HFFc6 (cell line): Measurements from ENCODE around the gene CGB5. TPM values are rescaled to one million over a fixed set of nuclear protein-coding genes. Genes with fewer than 3 reads are reported as not detected.

Experiments used
- DNase-seq: peaks from one replicate; pipeline ENCODE4 v3.0.0-alpha.2; 2018
- H3K27ac Mint-ChIP-seq: 2 replicates; pipeline ENCODE4 v1.8.0; 2020; ENCODE audit warnings: mild to moderate bottlenecking, mixed read lengths
- H3K27me3 Mint-ChIP-seq: 2 replicates; pipeline ENCODE4 v1.8.0; 2021; ENCODE audit warnings: mild to moderate bottlenecking, moderate library complexity, mixed read lengths; ENCODE audit not compliant: insufficient read depth
- H3K36me3 Mint-ChIP-seq: 2 replicates; pipeline ENCODE4 v1.8.0; 2021; ENCODE audit warnings: low read depth, mixed read lengths
- H3K4me1 Mint-ChIP-seq: 2 replicates; pipeline ENCODE4 v1.8.0; 2020; ENCODE audit warnings: low read depth, mixed read lengths
- H3K4me3 Mint-ChIP-seq: 2 replicates; pipeline ENCODE4 v1.8.0; 2020; ENCODE audit warnings: mild to moderate bottlenecking, moderate library complexity, mixed read lengths
- H3K9me3 Mint-ChIP-seq: 2 replicates; pipeline ENCODE4 v1.8.0; 2020; ENCODE audit warnings: mild to moderate bottlenecking, mixed read lengths
- CTCF ChIP-seq: fragments of 200-600 bp; sonication (generic); IDR thresholded peaks from 2 replicates; pipeline ENCODE4 v1.5.0; 2021; ENCODE audit warnings: antibody characterized with exemption, mild to moderate bottlenecking
- microRNA-seq: library from miRNA; unstranded; fragments of <30 nt; microRNA quantifications from one replicate; pipeline ENCODE4, GENCODE V29; 2019
- total RNA-seq, 6 experiments: library from RNA; stranded (reverse); fragmentation: NEBNext Ultra II Directional; extraction: Animal tissue kit (Norgen Biotek cat#: 25700); gene quantifications; 2 replicates in 1 of 6; 3 replicates in 5 of 6; pipeline ENCODE4 v1.2.3, GENCODE V29; 2021

Gene CGB5
- total RNA-seq, 6 experiments from 2014 or later, result 0.23 to 0.75 TPM; not detected in 4

- peak within 1 kb of the TSS; percentile 94 for H3K27ac Mint-ChIP-seq
- H3K36me3 Mint-ChIP-seq, result peaks cover 21% of the 10 kb centered on the region
- peak; percentile 99 for DNase-seq
- peaks cover 29% of the 10 kb centered on the region for H3K4me1 Mint-ChIP-seq
- no peak; the same call in 1 of the 2 replicates for TF ChIP-seq CTCF
- peak within 1 kb of the TSS; percentile 96 for H3K4me3 Mint-ChIP-seq
- H3K9me3 Mint-ChIP-seq, result no peaks in the 10 kb centered on the region
- H3K27me3 Mint-ChIP-seq, result peaks cover 2% of the 10 kb centered on the region
Measured at GRCh38 chr19:49085020-49085867, 41.6 kb downstream of the CGB5 start, which contains the start of gene SNRNP70. TSS of gene SNRNP70 (plus strand) at chr19:49085451. CDS start at chr19:49086415, 964 bp downstream.

GRCh38 chr19:49085868-49086232 is 42.2 kb downstream of the CGB5 start:
- Mint-ChIP-seq H3K4me3 (peak overlapping the region; percentile 96), H3K27me3 (peaks cover 2% of the 10 kb centered on the region), H3K9me3 (no peaks in the 10 kb centered on the region), H3K27ac (peak overlapping the region; percentile 94), H3K4me1 (peaks cover 29% of the 10 kb centered on the region), H3K36me3 (peaks cover 26% of the 10 kb centered on the region)
- no peak for DNase-seq
- no peak for TF ChIP-seq CTCF

GRCh38 chr19:49086296-49086695 is 42.6 kb downstream of the CGB5 start:
- Mint-ChIP-seq H3K27me3 (peaks cover 3% of the 10 kb centered on the region), H3K4me1 (peaks cover 29% of the 10 kb centered on the region), H3K27ac (peak overlapping the region; percentile 94), H3K9me3 (no peaks in the 10 kb centered on the region), H3K36me3 (peaks cover 28% of the 10 kb centered on the region), H3K4me3 (peak overlapping the region; percentile 96)
- DNase-seq, result no peak
- TF ChIP-seq CTCF, result no peak

GRCh38 chr19:49091391-49092038 is 47.9 kb downstream of the CGB5 start:
- H3K4me3 Mint-ChIP-seq, result no peak overlapping the region
- peaks cover 15% of the 10 kb centered on the region for H3K4me1 Mint-ChIP-seq
- no peak for TF ChIP-seq CTCF
- no peak for DNase-seq
- no peak overlapping the region for H3K27ac Mint-ChIP-seq
- H3K27me3 Mint-ChIP-seq, result peaks cover 1% of the 10 kb centered on the region; the same call in 1 of the 2 replicates
- H3K9me3 Mint-ChIP-seq, result no peaks in the 10 kb centered on the region
- H3K36me3 Mint-ChIP-seq, result peaks cover 37% of the 10 kb centered on the region

- Mint-ChIP-seq H3K4me1 (peaks cover 13% of the 10 kb centered on the region), H3K4me3 (no peak overlapping the region), H3K27ac (no peak overlapping the region), H3K9me3 (no peaks in the 10 kb centered on the region), H3K27me3 (peaks cover 1% of the 10 kb centered on the region; the same call in 1 of the 2 replicates), H3K36me3 (peaks cover 32% of the 10 kb centered on the region)
- DNase-seq, result no peak
- TF ChIP-seq CTCF, result no peak
Measured at GRCh38 chr19:49092686-49093085, 49.0 kb downstream of the CGB5 start.

Small RNA genes within 50 kb of the gene (microRNA-seq; reads per million reads assigned to microRNA genes)
- 3.9 reads per million for gene MIR6798

Other genes with a start within 250 kb of the CGB5 start
- 10 to 100 TPM; 31.3 to 41.2 (median 34.0) TPM for gene BCAT2, start 232.8 kb upstream of the CGB5 start, total RNA-seq
- gene HSD17B14, start 207.4 kb upstream of the CGB5 start, total RNA-seq, result 1 to 10 TPM; 2.9 to 10.0 (median 8.9) TPM
- gene PLEKHA4, start 175.2 kb upstream of the CGB5 start, total RNA-seq, result 10 to 100 TPM in 4 of 6 experiments, 1 to 10 TPM in 2; 7.7 to 15.1 (median 13.2) TPM
- gene PPP1R15A, start 171.4 kb upstream of the CGB5 start, total RNA-seq, result 10 to 100 TPM; 70.2 to 97.3 (median 89.6) TPM
- under 1 TPM in 1 of 6 experiments, not detected in 5; 0.38 TPM for gene TULP2, start 145.1 kb upstream of the CGB5 start, total RNA-seq
- 100 to 1,000 TPM; 129 to 160 (median 152) TPM for gene NUCB1, start 143.5 kb upstream of the CGB5 start, total RNA-seq
- gene DHDH, start 110.1 kb upstream of the CGB5 start, total RNA-seq, result not detected
- 100 to 1,000 TPM; 223 to 260 (median 244) TPM for gene BAX, start 89.0 kb upstream of the CGB5 start, total RNA-seq
- 1,000 to 10,000 TPM; 2,438 to 4,450 (median 3,824) TPM for gene FTL, start 78.5 kb upstream of the CGB5 start, total RNA-seq
- gene GYS1, start 50.5 kb upstream of the CGB5 start, total RNA-seq, result 10 to 100 TPM; 76.0 to 90.8 (median 87.5) TPM
- 100 to 1,000 TPM; 131 to 161 (median 159) TPM for gene RUVBL2, start 50.0 kb upstream of the CGB5 start, total RNA-seq
- gene LHB, start 26.8 kb upstream of the CGB5 start, total RNA-seq, result under 1 TPM in 1 of 6 experiments, not detected in 5; 0.46 TPM
- gene CGB3, start 19.5 kb upstream of the CGB5 start, total RNA-seq, result not detected
- under 1 TPM in 1 of 6 experiments, not detected in 5; 0.55 TPM for gene CGB2, start 12.0 kb upstream of the CGB5 start, total RNA-seq
- 1 to 10 TPM in 1 of 6 experiments, under 1 TPM in 1, not detected in 4; 0.38 to 1.0 TPM for gene CGB1, start 7.0 kb upstream of the CGB5 start, total RNA-seq
- gene CGB8, start 5.3 kb downstream of the CGB5 start, total RNA-seq, result 1 to 10 TPM in 4 of 6 experiments, under 1 TPM in 1, not detected in 1; 0.83 to 3.8 (median 3.7) TPM
- 1 to 10 TPM in 4 of 6 experiments, under 1 TPM in 2; 0.36 to 2.2 (median 2.1) TPM for gene CGB7, start 13.9 kb downstream of the CGB5 start, total RNA-seq
- gene NTF4, start 21.0 kb downstream of the CGB5 start, total RNA-seq, result 1 to 10 TPM in 2 of 6 experiments, under 1 TPM in 2, not detected in 2; 0.82 to 1.5 (median 1.1) TPM
- gene KCNA7, start 28.9 kb downstream of the CGB5 start, total RNA-seq, result not detected
- gene SNRNP70, start 41.6 kb downstream of the CGB5 start, total RNA-seq, result 100 to 1,000 TPM; 134 to 164 (median 156) TPM
- 10 to 100 TPM in 4 of 6 experiments, 1 to 10 TPM in 2; 9.3 to 12.7 (median 10.2) TPM for gene LIN7B, start 70.5 kb downstream of the CGB5 start, total RNA-seq
- 1 to 10 TPM in 1 of 6 experiments, under 1 TPM in 5; 0.60 to 1.1 (median 0.71) TPM for gene C19orf73, start 75.3 kb downstream of the CGB5 start, total RNA-seq
- gene PPFIA3, start 75.7 kb downstream of the CGB5 start, total RNA-seq, result 1 to 10 TPM; 1.9 to 2.4 (median 2.3) TPM
- not detected for gene HRC, start 111.5 kb downstream of the CGB5 start, total RNA-seq
- 10 to 100 TPM; 25.5 to 32.5 (median 30.5) TPM for gene TRPM4, start 113.9 kb downstream of the CGB5 start, total RNA-seq